Activated naive CD4-positive, alpha-beta T cell (primary cell): ENCODE measurements around the gene PPP4R3A.
"Not testable (repeated sequence)": the region's sequence is repeated elsewhere in the genome, so short reads cannot be mapped to it uniquely, and the experiment has no call there.

Experiments
- DNase-seq, 4 experiments: peaks; one replicate each; lab custom pipeline; 2025; lab: John Stamatoyannopoulos, UW

The PPP4R3A gene

GRCh38 chr14:91510171-91511042 lies at the start of gene PPP4R3A:
Gene PPP4R3A, minus strand, starts transcription at chr14:91510310. Its CDS starts 663 bp downstream, at chr14:91509647.
- peak; percentile 83 to 95 (median 90) for DNase-seq

- DNase-seq = no peak
These were observed 45.4 kb upstream of the PPP4R3A start for GRCh38 chr14:91555531-91555930.

GRCh38 chr14:91554535-91555332 lies 44.6 kb upstream of the PPP4R3A start:
- DNase-seq = no peak

DNA sequence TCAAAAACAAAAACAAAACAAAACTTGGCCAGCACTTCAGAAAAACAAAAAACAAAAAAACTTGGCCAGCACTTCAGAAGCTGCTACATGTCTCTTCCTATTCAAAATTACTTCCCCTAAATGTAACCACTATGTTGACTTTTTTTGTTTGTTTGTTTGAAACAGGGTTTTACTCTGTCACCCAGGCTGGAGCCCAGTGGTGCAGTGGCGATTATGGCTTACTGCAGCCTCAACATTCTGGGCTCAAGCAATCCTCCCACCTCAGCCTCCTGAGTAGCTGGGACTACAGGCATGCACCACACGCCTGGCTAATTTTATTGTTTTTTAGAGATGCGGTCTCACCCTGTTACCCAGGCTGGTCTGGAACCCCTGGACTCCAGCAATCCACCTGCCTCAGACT lies 38.0 kb upstream of the PPP4R3A start:
- DNase-seq = no peak

- DNase-seq = no peak
These were observed 36.0 kb upstream of the PPP4R3A start for GRCh38 chr14:91545946-91546716.

- DNase-seq = no peak
These were observed 35.1 kb upstream of the PPP4R3A start for GRCh38 chr14:91545204-91545603.

- DNase-seq = no peak
These were observed 26.2 kb upstream of the PPP4R3A start for GRCh38 chr14:91536327-91536726.

DNA sequence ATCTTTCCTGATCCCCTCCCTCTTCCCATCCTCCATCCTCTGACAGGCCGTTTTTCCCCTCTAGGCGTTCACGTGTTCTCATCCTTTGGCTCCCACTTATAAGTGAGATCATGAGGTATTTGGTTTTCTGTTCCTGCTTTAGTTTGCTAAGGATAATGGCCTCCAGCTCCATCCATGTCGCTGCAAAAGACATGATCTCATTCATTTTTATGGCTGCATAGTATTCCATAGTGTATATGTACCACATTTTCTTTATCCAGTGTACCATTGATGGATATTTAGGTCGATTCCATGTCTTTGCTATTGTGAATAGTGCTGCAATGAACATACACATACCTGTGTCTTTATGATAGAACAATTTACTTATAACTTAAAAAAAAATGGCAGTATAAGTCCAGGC lies 23.9 kb upstream of the PPP4R3A start:
- not testable (repeated sequence) for DNase-seq

- DNase-seq = no peak
These were observed 23.5 kb upstream of the PPP4R3A start for GRCh38 chr14:91533623-91534022.

GRCh38 chr14:91523972-91524371 lies 13.9 kb upstream of the PPP4R3A start:
- DNase-seq = no peak

DNA sequence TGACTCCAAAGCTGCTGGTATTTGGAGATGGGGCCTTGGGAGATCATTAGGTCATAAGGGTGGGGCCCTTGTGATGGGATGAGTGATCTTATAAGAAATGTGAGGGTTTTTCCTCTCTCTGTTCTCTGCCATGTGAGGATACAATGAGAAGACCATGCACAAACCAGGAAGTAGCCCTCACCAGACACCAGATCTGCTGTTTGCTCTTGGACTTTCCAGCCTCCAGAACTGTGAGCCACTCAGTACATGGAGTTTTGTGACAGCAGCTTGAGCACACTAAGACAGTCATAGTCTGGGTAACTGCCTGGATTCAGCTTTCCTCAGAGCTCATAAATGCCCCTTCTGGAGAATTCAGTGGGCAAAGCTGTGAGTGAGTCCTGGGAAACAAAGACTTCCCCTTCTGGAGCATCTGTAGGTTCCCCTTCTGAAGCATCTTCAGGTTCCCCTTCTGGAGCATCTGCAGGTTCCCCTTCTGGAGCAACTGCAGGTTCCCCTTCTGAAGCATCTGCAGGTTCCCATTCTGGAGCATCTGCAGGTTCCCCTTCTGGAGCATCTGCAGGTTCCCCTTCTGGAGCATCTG lies 11.0 kb upstream of the PPP4R3A start:
- no peak for DNase-seq

GRCh38 chr14:91520138-91520537 lies 10.0 kb upstream of the PPP4R3A start:
- DNase-seq = no peak

- no peak for DNase-seq
These were observed 9.3 kb upstream of the PPP4R3A start for GRCh38 chr14:91519239-91520036.

DNA sequence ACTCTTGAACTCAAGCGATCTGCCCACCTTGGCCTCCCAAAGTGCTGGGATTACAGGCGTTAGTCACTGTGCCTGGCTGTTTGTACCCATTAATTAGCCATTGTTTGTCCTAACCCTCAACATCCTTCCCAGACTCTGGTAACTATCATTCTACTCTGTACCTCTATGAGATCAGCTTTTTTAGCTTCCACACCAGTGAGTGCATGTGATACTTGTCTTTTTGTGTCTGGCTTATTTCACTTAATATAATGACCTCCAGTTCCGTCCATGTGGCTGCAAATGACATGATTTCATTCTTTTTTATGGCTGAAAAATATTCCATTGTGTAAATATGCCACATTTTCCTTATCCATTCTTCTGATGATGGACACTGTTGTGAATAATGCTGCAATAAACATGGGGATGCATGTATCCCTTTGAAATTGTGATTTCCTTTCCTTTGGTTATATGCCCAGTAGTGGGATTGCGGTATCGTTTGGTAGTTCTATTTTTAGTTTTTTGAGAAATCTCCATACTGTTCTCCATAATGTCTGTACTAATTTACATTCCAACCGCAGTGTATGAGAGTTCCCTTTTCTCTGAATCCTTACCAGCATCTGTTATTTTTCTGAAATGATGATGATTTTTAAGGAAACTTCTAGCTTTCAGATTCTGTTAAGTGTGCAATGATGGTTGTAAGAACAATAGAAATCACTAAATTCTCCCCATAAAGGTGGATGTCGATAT lies 6.7 kb upstream of the PPP4R3A start:
- DNase-seq = no peak

DNA sequence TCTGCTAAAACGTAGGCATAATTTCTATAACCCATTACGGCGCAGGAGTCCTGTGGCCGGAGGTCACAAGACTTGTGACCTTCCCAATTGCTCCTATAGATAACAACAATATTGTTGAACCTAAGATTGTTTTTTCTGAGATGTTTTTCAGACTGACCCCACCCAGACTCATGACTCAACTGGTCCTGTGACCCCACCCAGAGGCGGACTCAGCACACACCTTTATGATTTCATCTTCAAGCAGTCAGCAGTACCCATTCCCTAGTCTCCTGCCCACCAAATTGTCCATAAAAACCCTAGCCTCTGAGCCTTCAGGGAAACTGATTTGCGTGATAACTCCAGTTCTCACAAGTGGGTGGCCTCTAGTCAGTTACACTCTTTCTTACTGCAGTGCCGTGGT lies 5.9 kb upstream of the PPP4R3A start:
- no peak for DNase-seq

- DNase-seq = no peak
These were observed 903 bp upstream of the PPP4R3A start for GRCh38 chr14:91511043-91511383.

DNA sequence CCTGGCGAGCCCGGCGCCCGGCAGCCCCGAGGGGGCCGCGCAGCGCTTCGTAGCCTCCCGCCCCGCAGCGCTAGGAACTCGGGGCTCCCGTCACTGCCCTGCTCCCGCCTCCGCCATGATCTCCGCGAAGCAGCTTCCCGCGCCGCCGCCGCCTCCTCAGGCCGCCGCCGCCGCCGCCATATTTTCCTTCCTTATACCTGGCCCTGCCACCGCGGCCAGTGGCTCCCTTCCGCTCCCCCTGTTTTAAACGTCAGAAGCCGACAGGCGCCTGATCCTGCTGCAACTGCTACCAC lies 286 bp downstream of the PPP4R3A start:
- DNase-seq = no peak

DNA sequence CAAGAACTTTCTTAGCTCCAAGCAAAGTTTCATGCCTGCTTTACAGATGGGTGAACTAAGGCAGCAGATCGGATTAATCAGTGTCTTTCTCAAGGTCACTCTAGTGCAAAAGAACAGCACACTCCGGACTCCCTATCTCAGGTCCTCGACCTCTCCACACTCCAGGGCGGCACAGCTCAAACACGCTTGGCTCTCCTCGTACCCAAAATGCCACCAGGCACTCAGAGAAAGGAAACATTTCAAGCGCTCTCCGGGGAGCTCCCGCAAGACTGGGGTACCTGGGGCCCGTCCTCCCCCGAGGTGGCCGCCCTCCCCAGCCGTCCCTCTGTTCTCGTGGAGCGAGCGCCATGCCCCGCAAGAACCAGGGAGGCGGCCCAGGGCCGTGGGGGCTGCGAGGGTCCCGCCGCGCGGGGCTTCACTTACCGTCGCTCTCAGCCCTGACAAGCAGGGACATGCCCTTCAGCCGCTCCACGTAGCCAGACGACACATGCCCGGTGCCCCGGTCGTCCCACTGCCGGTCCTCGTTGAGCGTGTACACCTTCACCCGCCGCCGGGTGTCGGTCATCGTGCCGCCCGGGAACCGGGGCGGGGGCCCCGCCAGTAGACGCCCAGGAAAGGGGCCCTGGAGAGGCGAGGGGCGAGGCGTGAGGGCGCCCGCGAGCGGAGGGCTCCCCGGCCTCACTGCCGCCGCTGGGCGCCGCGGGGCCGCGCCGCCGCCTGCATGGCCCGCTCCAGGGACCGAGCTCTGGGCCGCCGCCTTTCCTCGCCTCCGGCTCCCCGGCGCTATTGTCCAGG lies 830 bp downstream of the PPP4R3A start:
- peak; percentile 19 to 43 (median 22) for DNase-seq

- no peak for DNase-seq
These were observed 2.0 kb downstream of the PPP4R3A start for GRCh38 chr14:91508105-91508504.

- DNase-seq = no peak
These were observed 3.9 kb downstream of the PPP4R3A start for GRCh38 chr14:91506226-91506625.
